ENCODE measurements around the gene SNRPN.

GRCh38 chr15:24977686-24978085 is 22.9 kb downstream of the SNRPN start:
- TF ChIP-seq CTCF (IDR thresholded peaks at IDR 0.05): no peak
- no peak for TF ChIP-seq POLR2A (IDR thresholded peaks at IDR 0.05)
